ENCODE data around the gene ATP10A. TPM values are rescaled to one million over a fixed set of nuclear protein-coding genes. Genes with fewer than 3 reads are reported as not detected.
A peak's percentile ranks its signal among the peaks of the same experiment; 100 is the strongest.

The ATP10A gene
- total and polyA plus RNA-seq, 2 of the 8 experiments (the other 6 are each of a cell fraction or from before 2014, with no cell fraction given): 2.0 to 2.8 TPM

GRCh38 chr15:25721605-25721955 lies 141.5 kb downstream of the ATP10A start:
- no peaks in the 10 kb centered on the region; the same call in 1 of the 2 replicates for H3K23me2 ChIP-seq (ENCODE audit: low read depth, low read length)
- H3K4me2 ChIP-seq (ENCODE audit: insufficient read depth in 1 of 2, low read depth in 2 of 2, low read length in 2 of 2): no peak overlapping the region
- no peaks in the 10 kb centered on the region for H3K79me1 ChIP-seq (ENCODE audit: low read depth, low read length)
- no peaks in the 10 kb centered on the region for H3K9me3 ChIP-seq (ENCODE audit: insufficient read depth in 2 of 2, low read depth in 1 of 2, low read length in 1 of 2)
- H3K36me3 ChIP-seq (ENCODE audit: control insufficient read depth in 2 of 4, insufficient read depth in 4 of 4, low read length in 3 of 4): no peaks in the 10 kb centered on the region
- no peak overlapping the region for H3K23ac ChIP-seq (ENCODE audit: insufficient read length)
- H2BK20ac ChIP-seq (ENCODE audit: low read length): no peak overlapping the region
- H2BK120ac ChIP-seq (replicated peaks; ENCODE audit: low read depth, low read length): no peak overlapping the region
- WGBS, 2 experiments (ENCODE audit: extremely low coverage in 1 of 2, insufficient coverage in 1 of 2, insufficient read length in 1 of 2, insufficient replicate concordance in 2 of 2, low coverage in 1 of 2, low lambda C conversion rate in 2 of 2, missing lambda C conversion rate in 1 of 2): 87% methylated on average over 8 of the region's 8 CpGs; no CpG with 5 or more reads in 1 of the 2 experiments
- CTCF ChIA-PET (ENCODE audit: partially characterized antibody): interaction anchor here (0.8 to 2.3 kb wide), 5 partner anchors 11 to 172 kb away, joined by 3 to 13 read pairs (median 3); no protein-coding TSS in a partner anchor
- TF ChIP-seq TCF12 (IDR thresholded peaks at IDR 0.05; ENCODE audit: low read depth, low read length): no peak
- TF ChIP-seq CBX8 (IDR thresholded peaks at IDR 0.05; ENCODE audit: borderline replicate concordance, low read depth, low read length): no peak
- TF ChIP-seq ASH2L (IDR thresholded peaks at IDR 0.05; ENCODE audit: low read length): no peak
- TF ChIP-seq FOSL1 (IDR thresholded peaks at IDR 0.05; ENCODE audit: insufficient read depth, low read depth, low read length): no peak
- TF ChIP-seq NANOG (IDR thresholded peaks at IDR 0.05; ENCODE audit: insufficient read depth, low read depth, low read length, poor library complexity, severe bottlenecking): no peak
- TF ChIP-seq MAX (IDR thresholded peaks at IDR 0.05): no peak
- no peak for TF ChIP-seq CTBP2 (IDR thresholded peaks at IDR 0.05; ENCODE audit: borderline replicate concordance, insufficient read depth, insufficient read length, low read length)
- no peak for TF ChIP-seq MAFK (IDR thresholded peaks at IDR 0.05; ENCODE audit: low read depth, low read length)
- no peak for TF ChIP-seq ATF2 (IDR thresholded peaks at IDR 0.05; ENCODE audit: low read length)
- no peak for TF ChIP-seq TBP (IDR thresholded peaks at IDR 0.05; ENCODE audit: low read depth, low read length)
- TF ChIP-seq SIRT6 (IDR thresholded peaks at IDR 0.05; ENCODE audit: low read length): no peak
- TF ChIP-seq POU5F1 (IDR thresholded peaks at IDR 0.05; ENCODE audit: low read depth, low read length): no peak
- no peak for TF ChIP-seq SAP30 (IDR thresholded peaks at IDR 0.05; ENCODE audit: insufficient read depth, insufficient replicate concordance, low read length)
- H3K56ac ChIP-seq (replicated peaks; ENCODE audit: insufficient read length, low read depth, low read length): no peak overlapping the region
- no peak overlapping the region for H2AFZ ChIP-seq (ENCODE audit: low read length)
- H3K14ac ChIP-seq (ENCODE audit: insufficient read length): no peak overlapping the region
- no peak overlapping the region for H3K4me3 ChIP-seq (ENCODE audit: extremely low read depth in 1 of 4, insufficient read depth in 2 of 4, low read depth in 3 of 4, low read length in 4 of 4)
- 0 out of 2 replicates have a peak overlapping the region, but pooled peaks have one; percentile 48 for H2BK15ac ChIP-seq (ENCODE audit: low read length)
- H3K9ac ChIP-seq (replicated peaks in 1 of 4; ENCODE audit: extremely low read depth in 1 of 4, low read depth in 3 of 4, low read length in 3 of 4): no peak overlapping the region
- no peaks in the 10 kb centered on the region for H4K20me1 ChIP-seq (replicated peaks in 1 of 2; ENCODE audit: control insufficient read depth in 1 of 2, insufficient read depth in 2 of 2, low read length in 2 of 2)
- FAIRE-seq (no peak), DNase-seq (ENCODE audit: low read depth in 1 of 2, low spot score in 2 of 2) (no peak)
- no peak overlapping the region for H3K4ac ChIP-seq (replicated peaks; ENCODE audit: insufficient read length, low read depth, low read length)
- H4K5ac ChIP-seq (ENCODE audit: insufficient read length, low read depth, low read length): no peak overlapping the region
- H3K18ac ChIP-seq (ENCODE audit: extremely low read depth, low read length): no peak overlapping the region
- no peak overlapping the region for H4K8ac ChIP-seq (ENCODE audit: extremely low read depth, insufficient read depth, low read length)
- no peak overlapping the region for H2AK5ac ChIP-seq (ENCODE audit: low read depth, low read length)
- peaks cover 0 to 2% (median 0%) of the 10 kb centered on the region in 4 experiments; a peak in 1 of 7 replicates for H3K4me1 ChIP-seq (replicated peaks in 1 of 4; ENCODE audit: control insufficient read depth in 3 of 4, insufficient read depth in 4 of 4, low read length in 3 of 4)
- no peak overlapping the region for H4K91ac ChIP-seq (replicated peaks; ENCODE audit: insufficient read length, low read length)
- H2BK5ac ChIP-seq (ENCODE audit: low read depth, low read length): no peak overlapping the region
- POLR2A ChIA-PET (ENCODE audit: partially characterized antibody): no interaction called here
- no peaks in the 10 kb centered on the region for H3K79me2 ChIP-seq (ENCODE audit: control insufficient read depth in 1 of 2, insufficient read depth in 2 of 2, low read length in 2 of 2)
- no peak overlapping the region for H2BK12ac ChIP-seq (ENCODE audit: low read depth, low read length)
- H3K27me3 ChIP-seq (replicated peaks in 1 of 4; ENCODE audit: control insufficient read depth in 3 of 4, extremely low read depth in 1 of 4, insufficient read depth in 3 of 4, low read length in 3 of 4): no peaks in the 10 kb centered on the region; a peak in 1 of 7 replicates
- no peak overlapping the region for H3K27ac ChIP-seq (ENCODE audit: low read depth, low read length)

Data from H1 (cell line).